Tibial nerve (tissue), 4 donors: ENCODE measurements around the gene PAPOLA. TPM values are rescaled to one million over a fixed set of nuclear protein-coding genes. Genes with fewer than 3 reads are reported as not detected.

ENCODE experiments used
- DNase-seq, 2 donors: peaks; one replicate each; pipeline ENCODE4 v3.0.0-alpha.2; 2019; ENCODE audit warnings: low spot score in 2 of 2
- H3K27ac ChIP-seq, 4 donors: fragments of 200-600 bp; sonication (generic) in 3 of 4; one replicate each; pipeline ENCODE4 v1.5.1; 2017 to 2019; ENCODE audit warnings: mild to moderate bottlenecking in 1 of 4
- H3K27me3 ChIP-seq, 2 donors: fragments of 200-600 bp; sonication (generic) in 1 of 2; one replicate each; pipeline versions ENCODE4 v1.5.1 to v1.6.0; 2017 to 2019
- H3K36me3 ChIP-seq, 3 donors: fragments of 200-600 bp; sonication (generic); one replicate each; pipeline ENCODE4 v1.5.1; 2018 to 2019
- H3K4me1 ChIP-seq, 4 donors: fragments of 200-600 bp; sonication (generic) in 3 of 4; one replicate each; pipeline ENCODE4 v1.5.1; 2017 to 2019
- H3K4me3 ChIP-seq, 4 donors: fragments of 200-600 bp; sonication (generic) in 3 of 4; one replicate each; pipeline ENCODE4 v1.5.1; 2017 to 2019; ENCODE audit warnings: mild to moderate bottlenecking in 1 of 4, moderate library complexity in 1 of 4
- H3K9me3 ChIP-seq, 4 donors: fragments of 200-600 bp; sonication (generic) in 3 of 4; one replicate each; pipeline ENCODE4 v1.5.1; 2017 to 2019
- CTCF ChIP-seq, 5 experiments: fragments of 200-600 bp in 3 of 5; fragments of 450-650 bp in 2 of 5; sonication (generic) in 3 of 5; IDR thresholded peaks; one replicate each; pipeline ENCODE4 v1.5.1; 2016 to 2019; ENCODE audit warnings: antibody characterized with exemption in 5 of 5, mild to moderate bottlenecking in 3 of 5, moderate library complexity in 2 of 5
- EP300 ChIP-seq, 2 donors: sonication (generic); formaldehyde crosslinking; IDR thresholded peaks; one replicate each; pipeline ENCODE4 v1.6.1; 2017; ENCODE audit warnings: antibody characterized with exemption in 2 of 2, mild to moderate bottlenecking in 1 of 2
- POLR2A ChIP-seq, 2 donors: fragments of 450-650 bp; IDR thresholded peaks; one replicate each; pipeline ENCODE4 v1.6.1; 2017; ENCODE audit warnings: antibody characterized with exemption in 2 of 2, mild to moderate bottlenecking in 2 of 2, moderate library complexity in 2 of 2
- WGBS, 2 donors: methylation state at CpG; one replicate each; pipeline ENCODE4 v1.1.5; 2018; 5-methylcytosine and 5-hydroxymethylcytosine counted together
- total RNA-seq, 4 donors: library from RNA; depleted of rRNA; stranded (reverse); fragments of >200 nt; gene quantifications; one replicate each; pipeline ENCODE4 v1.1.0, GENCODE V29; 2016

Gene PAPOLA
- total RNA-seq, 4 donors from 2014 or later, result 129 to 141 (median 135) TPM

- peaks cover 0 to 49% (median 0%) of the 10 kb centered on the region in 3 donors for H3K36me3 ChIP-seq
- DNase-seq, result no peak
- H3K9me3 ChIP-seq, result no peaks in the 10 kb centered on the region
Observed at GRCh38 chr14:96567289-96567899, 65.2 kb downstream of the PAPOLA start.

GRCh38 chr14:96568621-96569020 lies 66.4 kb downstream of the PAPOLA start:
- peaks cover 0 to 48% (median 0%) of the 10 kb centered on the region in 3 donors for H3K36me3 ChIP-seq

More at GRCh38 chr14:96567289-96567899, 65.2 kb downstream of the PAPOLA start:
- 68 to 69% methylated on average over 3 of the region's 3 CpGs for WGBS, 2 donors
- Histone ChIP-seq H3K27ac (no peak overlapping the region), H3K4me3 (no peak overlapping the region), H3K27me3 (no peaks in the 10 kb centered on the region), H3K4me1 (no peaks in the 10 kb centered on the region)
- TF ChIP-seq CTCF (IDR thresholded peaks at IDR 0.05) (peak in 3 of 5 experiments; percentile 33 to 40 (median 38)), EP300 (IDR thresholded peaks at IDR 0.05) (no peak), POLR2A (IDR thresholded peaks at IDR 0.05) (no peak)

GRCh38 chr14:96571311-96571710 lies 69.1 kb downstream of the PAPOLA start:
- H3K4me1 ChIP-seq, result peaks cover 0 to 14% (median 3%) of the 10 kb centered on the region in 4 donors
- peaks cover 0 to 28% (median 0%) of the 10 kb centered on the region in 3 donors for H3K36me3 ChIP-seq
- WGBS, 2 donors, result 92 to 94% methylated on average over 4 of the region's 4 CpGs
- no peak overlapping the region for H3K27ac ChIP-seq
- H3K9me3 ChIP-seq, result no peaks in the 10 kb centered on the region
- no peaks in the 10 kb centered on the region for H3K27me3 ChIP-seq
- TF ChIP-seq EP300 (IDR thresholded peaks at IDR 0.05), result no peak
- no peak for TF ChIP-seq CTCF (IDR thresholded peaks at IDR 0.05)
- TF ChIP-seq POLR2A (IDR thresholded peaks at IDR 0.05), result no peak
- no peak overlapping the region for H3K4me3 ChIP-seq
- DNase-seq, result no peak

More at GRCh38 chr14:96568621-96569020, 66.4 kb downstream of the PAPOLA start:
- no peaks in the 10 kb centered on the region for H3K4me1 ChIP-seq
- DNase-seq, result no peak
- no peak for TF ChIP-seq CTCF (IDR thresholded peaks at IDR 0.05)
- TF ChIP-seq POLR2A (IDR thresholded peaks at IDR 0.05), result no peak
- TF ChIP-seq EP300 (IDR thresholded peaks at IDR 0.05), result no peak
- H3K4me3 ChIP-seq, result no peak overlapping the region
- H3K27ac ChIP-seq, result no peak overlapping the region
- no peaks in the 10 kb centered on the region for H3K9me3 ChIP-seq
- H3K27me3 ChIP-seq, result no peaks in the 10 kb centered on the region

GRCh38 chr14:96573473-96574100 lies 71.4 kb downstream of the PAPOLA start:
- peaks cover 0 to 14% (median 3%) of the 10 kb centered on the region in 4 donors for H3K4me1 ChIP-seq
- H3K36me3 ChIP-seq, result peaks cover 0 to 23% (median 0%) of the 10 kb centered on the region in 3 donors
- no peaks in the 10 kb centered on the region for H3K27me3 ChIP-seq
- no peak overlapping the region for H3K4me3 ChIP-seq
- DNase-seq, result no peak
- TF ChIP-seq POLR2A (IDR thresholded peaks at IDR 0.05), result no peak
- no peak for TF ChIP-seq EP300 (IDR thresholded peaks at IDR 0.05)
- no peak for TF ChIP-seq CTCF (IDR thresholded peaks at IDR 0.05)
- H3K9me3 ChIP-seq, result no peaks in the 10 kb centered on the region
- no peak overlapping the region for H3K27ac ChIP-seq
- WGBS, 2 donors, result 92 to 94% methylated on average over 5 of the region's 5 CpGs

GRCh38 chr14:96574171-96574632 lies 72.0 kb downstream of the PAPOLA start:
- Histone ChIP-seq H3K4me1 (peaks cover 0 to 14% (median 3%) of the 10 kb centered on the region in 4 donors), H3K27me3 (no peaks in the 10 kb centered on the region), H3K9me3 (no peaks in the 10 kb centered on the region), H3K4me3 (no peak overlapping the region), H3K27ac (no peak overlapping the region), H3K36me3 (peaks cover 0 to 21% (median 0%) of the 10 kb centered on the region in 3 donors)
- DNase-seq, result no peak
- 69 to 84% methylated on average over 2 of the region's 2 CpGs for WGBS, 2 donors
- TF ChIP-seq CTCF (IDR thresholded peaks at IDR 0.05), result no peak
- no peak for TF ChIP-seq POLR2A (IDR thresholded peaks at IDR 0.05)
- TF ChIP-seq EP300 (IDR thresholded peaks at IDR 0.05), result no peak
